GM19193 (cell line): ENCODE measurements around the gene FEM1B.

Source experiments
- POLR2A ChIP-seq: IDR thresholded peaks from 4 replicates; pipeline ENCODE4 v1.6.1; 2011; ENCODE audit not compliant: insufficient read depth, insufficient read length; ENCODE audit errors: extremely low read depth

FEM1B gene

DNA sequence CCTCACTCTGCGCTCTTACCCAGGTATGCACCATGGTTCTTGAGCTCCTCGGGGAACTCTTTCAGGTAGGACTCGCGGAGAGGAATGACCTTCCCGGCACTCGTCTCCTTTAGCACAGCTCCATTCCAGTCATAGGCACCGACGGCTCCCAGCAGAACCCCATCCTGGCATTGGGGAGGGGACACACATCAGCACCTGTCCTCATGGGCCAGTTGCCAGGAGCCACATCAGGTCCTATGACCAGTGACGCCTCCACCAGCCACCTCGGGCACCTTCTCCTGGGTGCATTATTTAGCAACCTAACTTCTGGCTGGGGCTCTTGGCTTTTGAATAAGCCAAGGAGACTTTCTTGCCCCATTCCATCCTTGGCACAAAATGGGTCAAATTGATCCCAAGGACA, 61.9 kb downstream of the FEM1B start:
- TF ChIP-seq POLR2A: no peak

DNA sequence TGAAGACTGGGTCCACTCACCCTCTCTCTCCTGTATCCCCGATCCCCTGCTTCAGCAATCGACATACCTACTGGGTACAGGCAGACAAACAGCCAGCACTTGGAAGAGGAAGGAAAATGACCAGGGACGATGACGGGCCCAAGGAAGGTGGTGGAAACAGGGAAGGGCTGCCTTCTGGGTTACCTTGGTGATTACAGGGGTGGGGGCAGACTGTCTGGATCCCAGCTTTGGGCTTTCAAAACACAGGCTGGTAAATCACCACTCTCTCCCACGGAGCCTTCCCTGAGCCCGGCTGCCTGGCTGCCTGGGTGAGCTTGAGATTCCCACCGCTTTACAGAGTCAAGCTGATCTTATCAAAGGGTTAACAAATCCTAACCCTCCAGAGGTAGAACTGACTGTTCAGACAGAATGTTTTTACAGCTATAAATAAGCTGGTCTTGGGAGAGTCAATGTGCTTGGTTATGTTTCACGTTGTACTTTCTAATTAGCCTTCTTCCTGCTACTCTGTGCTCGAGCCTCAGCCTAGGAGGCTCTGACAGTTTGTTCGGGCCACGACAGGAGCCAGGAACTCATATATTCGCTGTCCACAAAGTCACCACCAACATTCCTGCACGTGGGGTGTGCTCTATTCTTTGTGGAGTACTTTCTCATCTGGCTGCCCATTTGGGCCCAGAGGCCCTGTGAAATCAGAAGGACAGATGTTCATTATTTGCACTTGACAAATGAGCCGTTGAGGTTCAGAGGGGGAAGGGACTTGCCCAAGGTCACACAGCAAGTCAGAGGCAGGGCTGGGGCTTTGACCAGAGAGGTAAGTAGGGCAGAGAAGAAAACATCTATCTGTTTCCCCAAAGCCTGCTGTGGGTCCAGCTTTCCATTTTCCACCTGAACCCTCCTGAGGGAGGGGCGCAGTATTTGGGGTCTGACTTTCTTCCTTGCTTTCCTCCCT, 63.5 kb downstream of the FEM1B start:
- TF ChIP-seq POLR2A: no peak

DNA sequence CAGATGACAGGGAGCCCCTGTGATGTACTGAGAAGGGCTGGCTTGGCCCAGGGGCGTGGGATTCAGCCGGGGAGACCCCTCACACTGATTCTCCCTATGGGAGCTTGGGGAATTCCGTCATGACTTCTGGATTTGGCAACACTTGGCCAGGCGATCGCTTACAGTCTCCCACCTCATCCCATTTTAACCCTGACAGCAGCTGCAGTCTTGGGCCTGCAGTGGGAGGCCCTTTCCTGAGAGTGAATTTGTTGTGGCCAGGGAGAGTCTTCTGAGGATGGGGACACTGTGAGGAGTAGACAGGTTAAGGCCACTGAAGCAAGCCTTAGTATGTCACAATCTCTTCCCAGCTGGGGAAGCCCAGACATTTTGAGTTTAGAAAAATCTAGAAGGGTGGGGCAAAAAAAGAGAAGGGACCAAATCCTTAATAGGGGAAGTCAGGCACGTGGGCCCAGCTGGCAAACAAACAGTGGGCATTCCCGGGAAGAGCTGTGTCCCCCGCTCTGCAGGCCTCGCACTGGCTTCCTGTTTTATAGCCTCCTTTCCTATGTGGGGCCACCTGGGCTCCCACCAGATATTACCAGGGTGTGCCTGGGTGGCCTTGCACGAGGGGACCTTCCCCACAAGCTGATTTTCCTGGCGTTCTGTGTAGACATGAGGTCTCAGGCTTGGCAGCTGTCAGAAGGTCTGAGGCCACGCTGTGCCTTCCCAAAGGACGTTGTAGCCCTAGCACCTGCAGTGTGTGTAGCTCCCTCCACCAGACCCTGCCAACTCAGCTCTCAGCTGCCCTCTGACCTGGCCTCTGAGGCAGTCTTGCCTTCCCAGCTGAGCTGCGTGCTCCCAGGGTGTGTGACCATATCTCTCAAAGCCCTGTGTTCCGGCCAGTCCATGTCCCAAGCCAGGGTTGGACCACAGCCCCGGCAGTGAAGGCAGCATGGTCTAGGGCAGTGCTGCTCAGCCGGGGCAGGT, 64.5 kb downstream of the FEM1B start:
- no peak for TF ChIP-seq POLR2A

DNA sequence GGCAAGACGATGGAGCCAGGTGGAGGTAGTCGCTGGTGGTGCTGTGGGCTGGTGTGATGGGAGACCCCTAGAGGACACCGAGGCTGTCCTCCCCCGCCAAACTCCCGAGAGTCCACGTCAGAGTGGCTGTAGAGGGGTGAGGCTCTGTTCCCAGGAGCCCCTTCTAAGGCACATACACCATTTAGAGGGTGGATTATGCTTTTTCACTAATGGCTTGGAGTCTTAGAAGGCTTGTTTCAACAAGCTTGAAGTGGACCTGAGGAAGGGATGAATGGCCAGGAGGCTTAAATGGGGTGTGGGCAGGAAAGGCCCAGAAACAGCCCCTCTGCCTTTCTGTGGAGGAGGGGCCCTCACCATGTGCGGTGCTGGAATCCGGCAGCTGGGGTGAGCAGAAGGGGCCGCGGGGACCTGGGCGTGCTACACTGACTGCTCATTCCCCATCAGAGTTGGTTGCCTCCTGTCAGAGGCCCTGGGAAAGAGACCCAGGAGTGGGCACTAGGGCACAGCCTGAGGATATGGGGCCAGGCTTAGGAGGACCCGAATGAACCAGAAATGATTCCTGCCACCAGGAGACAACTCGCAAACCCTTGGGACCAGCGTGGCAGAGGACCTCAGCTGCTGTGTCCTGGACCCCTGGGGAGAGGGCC, 66.2 kb downstream of the FEM1B start:
- no peak for TF ChIP-seq POLR2A

DNA sequence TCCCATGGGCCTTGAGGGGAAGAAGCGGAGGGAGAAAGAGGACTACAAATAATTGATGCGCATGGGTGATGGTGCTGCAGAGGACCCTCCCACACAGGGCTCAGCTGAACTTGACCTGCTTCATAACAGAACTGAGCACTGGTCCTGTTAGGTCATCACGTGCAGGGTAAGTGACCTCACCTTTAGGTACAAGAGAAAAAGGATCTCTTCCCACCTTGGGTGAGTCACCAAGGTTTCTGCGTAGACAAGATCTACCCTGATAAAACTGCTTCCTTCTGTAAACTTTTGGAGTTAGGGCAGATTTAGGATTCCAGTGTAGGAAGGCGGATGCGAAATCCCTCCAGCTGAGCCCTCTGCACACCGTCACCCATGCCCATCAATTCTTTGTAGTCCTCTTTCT, 67.1 kb downstream of the FEM1B start:
- TF ChIP-seq POLR2A: no peak
